HCT116 (cell line): ENCODE results near the gene ITGAV. TPM values are rescaled to one million over a fixed set of nuclear protein-coding genes. Genes with fewer than 3 reads are reported as not detected.

Experiments used
- ATAC-seq: fragments of 200-7000 bp; cut with Tn5 transposase; 2 replicates; pipeline ENCODE4 v1.9.1; 2020; ENCODE audit warnings: mild to moderate bottlenecking, moderate library complexity
- BruUV-seq: library from RNA; stranded (reverse); fragments of 400-500 nt; replicated peaks from 2 replicates; lab custom pipeline; 2021; lab: Mats Ljungman, UMichigan
- CTCF ChIA-PET: fragments of 300-600 bp; sonication (Branson Sonifier 250); formaldehyde crosslinking; loops from one replicate; lab custom pipeline; 2021; ENCODE audit warnings: antibody characterized with exemption; lab: Charles Lee
- POLR2A ChIA-PET: fragments of 300-600, 350-600 bp; sonication (Branson Sonifier 250); formaldehyde crosslinking; loops from one replicate; lab custom pipeline; 2021; ENCODE audit warnings: antibody characterized with exemption; lab: Charles Lee
- RAD21 ChIA-PET, 2 experiments: fragments of 300-600 bp; sonication (Branson Sonifier 250); formaldehyde crosslinking; loops; one replicate each; lab custom pipeline; 2023; ENCODE audit warnings: low total read pairs in 2 of 2; ENCODE audit not compliant: uncharacterized antibody in 2 of 2, unreplicated experiment in 2 of 2, low non-redundant PET in 1 of 2; lab: Charles Lee
- DNase-seq: peaks from one replicate; pipeline ENCODE4 v3.0.0-alpha.2; 2010; ENCODE audit warnings: low read depth, low spot score
- H2AFZ ChIP-seq: fragments of 200-600 bp; shearing (Covaris generic), sonication (generic); 2 replicates; pipeline ENCODE4 v1.6.1; 2017; ENCODE audit warnings: low read depth, mixed run types, mixed read lengths, antibody characterized with exemption, low read length; ENCODE audit not compliant: poor library complexity, severe bottlenecking
- H3K27ac ChIP-seq: 2 replicates; pipeline ENCODE4 v1.5.1; 2012; ENCODE audit warnings: low read depth, low read length
- H3K27me3 ChIP-seq: fragments of 200-600 bp; sonication (generic); 2 replicates; pipeline ENCODE4 v1.6.1; 2016; ENCODE audit warnings: mixed run types, low read length, mixed read lengths; ENCODE audit not compliant: insufficient read depth
- H3K36me3 ChIP-seq, 2 experiments: fragments of 200-500 bp in 1 of 2; fragments of 200-600 bp in 1 of 2; sonication (Bioruptor generic) in 1 of 2; sonication (generic) in 1 of 2; 2 replicates each; pipeline versions ENCODE4 v1.5.1 to v1.6.1; 2014 to 2016; ENCODE audit warnings: low read length in 2 of 2, inconsistent platforms in 1 of 2, mixed read lengths in 1 of 2, mixed run types in 1 of 2; ENCODE audit not compliant: insufficient read depth in 2 of 2, control insufficient read depth in 1 of 2
- H3K4me1 ChIP-seq, 2 experiments: fragments of 200-600 bp in 1 of 2; sonication (generic) in 1 of 2; 2 replicates each; pipeline versions ENCODE4 v1.5.1 to v1.6.1; 2012 to 2017; ENCODE audit warnings: low read length in 2 of 2, inconsistent platforms in 1 of 2, mild to moderate bottlenecking in 1 of 2, mixed read lengths in 1 of 2, mixed run types in 1 of 2, moderate library complexity in 1 of 2; ENCODE audit not compliant: insufficient read depth in 2 of 2, control insufficient read depth in 1 of 2
- H3K4me2 ChIP-seq: fragments of 200-600 bp; sonication (generic); 2 replicates; pipeline ENCODE4 v1.6.1; 2017; ENCODE audit warnings: mixed run types, low read length, mixed read lengths
- H3K4me3 ChIP-seq, 2 experiments: fragments of 200-600 bp in 1 of 2; sonication (generic) in 1 of 2; replicated peaks in 1 of 2; 2 replicates each; pipeline ENCODE4 v1.5.1; 2011 to 2016; ENCODE audit warnings: low read length in 2 of 2, control low read depth in 1 of 2, low read depth in 1 of 2, mild to moderate bottlenecking in 1 of 2, mixed read lengths in 1 of 2, mixed run types in 1 of 2
- H3K79me2 ChIP-seq: fragments of 200-600 bp; sonication (generic); 2 replicates; pipeline ENCODE4 v1.6.1; 2017; ENCODE audit warnings: mild to moderate bottlenecking, mixed run types, low read length, moderate library complexity, mixed read lengths; ENCODE audit not compliant: insufficient read depth
- H3K9ac ChIP-seq: fragments of 200-600 bp; sonication (generic); 2 replicates; pipeline ENCODE4 v1.6.1; 2016; ENCODE audit warnings: low read length, mixed read lengths
- H3K9me2 ChIP-seq: fragments of 200-600 bp; sonication (generic), shearing (Covaris generic); 2 replicates; pipeline ENCODE4 v1.6.1; 2017; ENCODE audit warnings: mixed run types, mild to moderate bottlenecking, moderate library complexity; ENCODE audit not compliant: insufficient read depth
- H3K9me3 ChIP-seq, 2 experiments: fragments of 200-500 bp in 1 of 2; fragments of 200-600 bp in 1 of 2; sonication (Bioruptor generic) in 1 of 2; sonication (generic) in 1 of 2; 2 replicates each; pipeline ENCODE4 v1.6.1; 2014 to 2017; ENCODE audit warnings: low read length in 2 of 2, mixed read lengths in 2 of 2, inconsistent platforms in 1 of 2, low read depth in 1 of 2, mild to moderate bottlenecking in 1 of 2, mixed run types in 1 of 2, moderate library complexity in 1 of 2; ENCODE audit not compliant: control insufficient read depth in 1 of 2, insufficient read depth in 1 of 2
- H4K20me1 ChIP-seq: fragments of 200-600 bp; sonication (generic), shearing (Covaris generic); 2 replicates; pipeline ENCODE4 v1.6.1; 2017; ENCODE audit warnings: mixed run types, mild to moderate bottlenecking, moderate library complexity; ENCODE audit not compliant: insufficient read depth
- CEBPB ChIP-seq: IDR thresholded peaks from 2 replicates; pipeline ENCODE4 v1.6.1; 2012; ENCODE audit warnings: low read depth
- EGR1 ChIP-seq: IDR thresholded peaks from 2 replicates; pipeline ENCODE4 v1.6.1; 2012; ENCODE audit warnings: low read depth
- EZH2 ChIP-seq: fragments of 200-600 bp; sonication (generic); IDR thresholded peaks from 2 replicates; pipeline ENCODE4 v1.6.1; 2017; ENCODE audit warnings: antibody characterized with exemption, mixed run types
- FOSL1 ChIP-seq: IDR thresholded peaks from 2 replicates; pipeline ENCODE4 v1.6.1; 2012; ENCODE audit warnings: low read depth
- POLR2A ChIP-seq: IDR thresholded peaks from 2 replicates; pipeline ENCODE4 v1.7.0; 2011; ENCODE audit warnings: borderline replicate concordance; ENCODE audit not compliant: insufficient read depth, insufficient read length; ENCODE audit errors: extremely low read depth
- RAD21 ChIP-seq: IDR thresholded peaks from 2 replicates; pipeline ENCODE4 v1.6.1; 2012; ENCODE audit warnings: low read depth, mild to moderate bottlenecking
- SIN3A ChIP-seq: IDR thresholded peaks from 2 replicates; pipeline ENCODE4 v1.6.1; 2012; ENCODE audit warnings: low read depth
- TCF7L2 ChIP-seq: IDR thresholded peaks from 2 replicates; pipeline ENCODE4 v1.7.0; 2011; ENCODE audit warnings: borderline replicate concordance, inconsistent platforms; ENCODE audit not compliant: insufficient read depth, insufficient read length; ENCODE audit errors: extremely low read depth
- ZBTB33 ChIP-seq: IDR thresholded peaks from 2 replicates; pipeline ENCODE4 v1.6.1; 2011; ENCODE audit warnings: mild to moderate bottlenecking, low read length, moderate library complexity; ENCODE audit not compliant: insufficient replicate concordance; ENCODE audit errors: extremely low read depth
- ZFX ChIP-seq: fragments of 450-650 bp; IDR thresholded peaks from 2 replicates; pipeline ENCODE4 v1.6.1; 2017
- intact Hi-C: fragments of 100-400 bp; cut with micrococcal nuclease; formaldehyde crosslinking; loops from 2 replicates; pipeline ENCODE4 v1.10.0; 2022
- total RNA-seq: library from RNA; stranded (reverse); gene quantifications from one replicate; pipeline ENCODE4 v1.2.1, GENCODE V29; 2021; ENCODE audit not compliant: unreplicated experiment
- TF ChIP-seq, protein P1 (sequence below), 3 experiments: fragments of 200-600 bp in 1 of 3; sonication (generic) in 1 of 3; IDR thresholded peaks in 2 of 3; conservative IDR thresholded peaks in 1 of 3; 2 replicates each; pipeline ENCODE4 v1.5.1; 2012 to 2017; ENCODE audit warnings: low read depth in 2 of 3, low read length in 2 of 3, antibody characterized with exemption in 1 of 3, borderline replicate concordance in 1 of 3, control low read depth in 1 of 3, mild to moderate bottlenecking in 1 of 3, mixed read lengths in 1 of 3, mixed run types in 1 of 3, moderate library complexity in 1 of 3; ENCODE audit not compliant: insufficient read depth in 1 of 3

The ITGAV gene
- total RNA-seq, 1 experiment from 2014 or later: 36.3 TPM

- no peak overlapping the region for H3K4me3 ChIP-seq
- no peaks in the 10 kb centered on the region for H4K20me1 ChIP-seq
- POLR2A ChIA-PET: no interaction called here
These were observed 106.9 kb downstream of the ITGAV start for GRCh38 chr2:186696804-186697203.

GRCh38 chr2:186697536-186697935 is 107.7 kb downstream of the ITGAV start:
- no peak overlapping the region for H2AFZ ChIP-seq
- no peak for DNase-seq
- POLR2A ChIA-PET: no interaction called here
- no peak for TF ChIP-seq CEBPB
- TF ChIP-seq RAD21: no peak
- no peak for TF ChIP-seq EGR1
- TF ChIP-seq EZH2: no peak
- no peak for TF ChIP-seq ZFX
- TF ChIP-seq FOSL1: no peak
- no peak for TF ChIP-seq TCF7L2
- TF ChIP-seq ZBTB33: no peak
- TF ChIP-seq, protein P1, sequence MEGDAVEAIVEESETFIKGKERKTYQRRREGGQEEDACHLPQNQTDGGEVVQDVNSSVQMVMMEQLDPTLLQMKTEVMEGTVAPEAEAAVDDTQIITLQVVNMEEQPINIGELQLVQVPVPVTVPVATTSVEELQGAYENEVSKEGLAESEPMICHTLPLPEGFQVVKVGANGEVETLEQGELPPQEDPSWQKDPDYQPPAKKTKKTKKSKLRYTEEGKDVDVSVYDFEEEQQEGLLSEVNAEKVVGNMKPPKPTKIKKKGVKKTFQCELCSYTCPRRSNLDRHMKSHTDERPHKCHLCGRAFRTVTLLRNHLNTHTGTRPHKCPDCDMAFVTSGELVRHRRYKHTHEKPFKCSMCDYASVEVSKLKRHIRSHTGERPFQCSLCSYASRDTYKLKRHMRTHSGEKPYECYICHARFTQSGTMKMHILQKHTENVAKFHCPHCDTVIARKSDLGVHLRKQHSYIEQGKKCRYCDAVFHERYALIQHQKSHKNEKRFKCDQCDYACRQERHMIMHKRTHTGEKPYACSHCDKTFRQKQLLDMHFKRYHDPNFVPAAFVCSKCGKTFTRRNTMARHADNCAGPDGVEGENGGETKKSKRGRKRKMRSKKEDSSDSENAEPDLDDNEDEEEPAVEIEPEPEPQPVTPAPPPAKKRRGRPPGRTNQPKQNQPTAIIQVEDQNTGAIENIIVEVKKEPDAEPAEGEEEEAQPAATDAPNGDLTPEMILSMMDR (IDR thresholded peaks at IDR 0.05 in 2 of 3, conservative IDR thresholded peaks at IDR 0.05 in 1 of 3; ENCODE audit: borderline replicate concordance in 1 of 3, insufficient read depth in 1 of 3, low read depth in 2 of 3, low read length in 2 of 3): no peak

More at GRCh38 chr2:186696804-186697203, 106.9 kb downstream of the ITGAV start:
- no peak for DNase-seq
- peaks cover 0 to 13% of the 10 kb centered on the region in 2 experiments; a peak in 3 of 4 replicates for H3K4me1 ChIP-seq
- no peak overlapping the region for H3K4me2 ChIP-seq
- no peaks in the 10 kb centered on the region for H3K9me3 ChIP-seq
- no peak for TF ChIP-seq ZFX
- no peak for TF ChIP-seq SIN3A
- no peak for TF ChIP-seq POLR2A
- no peak for TF ChIP-seq FOSL1
- no peak for TF ChIP-seq ZBTB33
- TF ChIP-seq EGR1: no peak
- intact Hi-C loops: no loop called here
- H2AFZ ChIP-seq: no peak overlapping the region
- no peak overlapping the region for H3K27ac ChIP-seq
- RAD21 ChIA-PET: no interaction called here
- H3K79me2 ChIP-seq: no peaks in the 10 kb centered on the region
- H3K9me2 ChIP-seq: no peaks in the 10 kb centered on the region
- no peaks in the 10 kb centered on the region for H3K36me3 ChIP-seq
- H3K27me3 ChIP-seq: no peaks in the 10 kb centered on the region
- CTCF ChIA-PET: no interaction called here
- no peak for ATAC-seq
- BruUV-seq: no TSS peak
- no peak overlapping the region for H3K9ac ChIP-seq

More at GRCh38 chr2:186697536-186697935, 107.7 kb downstream of the ITGAV start:
- no peak overlapping the region for H3K4me2 ChIP-seq
- no peaks in the 10 kb centered on the region for H3K79me2 ChIP-seq
- no TSS peak for BruUV-seq
- H4K20me1 ChIP-seq: no peaks in the 10 kb centered on the region
- peaks cover 0 to 13% of the 10 kb centered on the region in 2 experiments; a peak in 3 of 4 replicates for H3K4me1 ChIP-seq
- no peaks in the 10 kb centered on the region for H3K27me3 ChIP-seq
- ATAC-seq: no peak
- ChIA-PET CTCF (no interaction called here), RAD21 (no interaction called here)
- H3K9me2 ChIP-seq: no peaks in the 10 kb centered on the region
- no peak overlapping the region for H3K4me3 ChIP-seq
- H3K9me3 ChIP-seq: no peaks in the 10 kb centered on the region
- no peak overlapping the region for H3K27ac ChIP-seq
- no peaks in the 10 kb centered on the region for H3K36me3 ChIP-seq
- intact Hi-C loops: no loop called here
- no peak overlapping the region for H3K9ac ChIP-seq
